Stimulated activated naive CD8-positive, alpha-beta T cell treated with anti-CD3 and anti-CD28 coated beads, Interleukin-15, Interleukin-2, amounts not matched to agents 100 U/mL and 50 U/mL, for 24 hours (primary cell): ENCODE measurements around the gene SIM2.

Source experiments
- ATAC-seq: fragments of 150-1000 bp; cut with Tn5 transposase; one replicate; pipeline ENCODE4 v1.10.0; 2021
- DNase-seq: peaks from one replicate; pipeline ENCODE4 v3.0.0; 2021

The SIM2 gene

DNA sequence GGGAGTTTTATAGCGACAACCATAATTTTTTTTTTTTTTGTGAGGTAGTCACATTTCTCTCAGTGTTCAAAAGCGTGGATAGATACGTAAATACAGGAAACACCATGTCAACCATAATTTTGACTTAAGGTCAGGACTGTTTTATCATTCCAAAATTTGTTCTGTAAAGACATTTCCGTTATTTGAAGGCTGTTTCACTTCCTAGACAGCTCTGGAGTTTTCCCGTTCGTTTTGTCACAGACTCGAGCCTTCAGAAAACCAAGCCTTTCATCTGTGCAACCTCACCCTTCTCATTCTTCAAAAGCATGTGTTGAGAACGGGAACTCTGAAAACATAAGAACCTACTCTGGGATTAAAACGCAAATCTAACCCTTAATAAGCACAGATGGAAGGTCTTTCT is 17.9 kb downstream of the SIM2 start:
- no peak for ATAC-seq
- no peak for DNase-seq

DNA sequence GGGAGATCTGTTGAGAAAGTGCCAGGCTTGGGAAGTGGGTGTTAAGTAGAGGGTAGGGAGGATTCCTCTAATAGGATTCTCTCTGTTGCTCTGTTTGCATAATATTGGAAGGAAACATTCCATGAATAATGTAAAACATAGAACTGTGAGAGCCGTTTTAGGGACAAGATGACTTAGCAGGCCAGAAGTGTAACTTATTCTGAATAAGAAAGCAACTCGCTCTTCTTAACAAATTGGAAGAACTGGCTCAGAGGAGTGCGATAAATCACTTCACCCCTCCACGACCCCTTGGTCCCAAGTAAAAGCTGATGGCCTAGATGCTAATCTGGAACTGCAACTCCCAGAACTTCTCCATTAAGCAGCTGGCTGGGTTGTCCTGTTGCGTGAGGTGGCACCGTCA is 19.1 kb downstream of the SIM2 start:
- ATAC-seq (no peak), DNase-seq (no peak)

GRCh38 chr21:36718951-36719501 is 20.1 kb downstream of the SIM2 start:
- ATAC-seq: no peak
- no peak for DNase-seq

DNA sequence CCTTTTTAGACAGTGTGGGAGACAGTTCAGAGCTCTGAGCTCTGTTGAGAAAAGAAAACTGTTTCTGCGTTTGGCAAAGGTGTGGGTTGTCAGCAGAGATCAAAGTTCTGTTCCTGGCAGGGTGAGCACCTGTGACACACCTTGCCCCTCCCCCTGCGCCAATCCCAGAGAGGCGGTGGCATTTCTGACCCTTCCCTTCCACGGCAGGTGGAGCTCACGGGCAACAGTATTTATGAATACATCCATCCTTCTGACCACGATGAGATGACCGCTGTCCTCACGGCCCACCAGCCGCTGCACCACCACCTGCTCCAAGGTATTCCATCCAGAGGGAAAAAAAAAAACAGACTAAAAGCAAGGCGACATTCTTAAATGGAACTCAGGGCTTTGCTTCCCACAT is 20.7 kb downstream of the SIM2 start:
- DNase-seq (no peak), ATAC-seq (no peak)

DNA sequence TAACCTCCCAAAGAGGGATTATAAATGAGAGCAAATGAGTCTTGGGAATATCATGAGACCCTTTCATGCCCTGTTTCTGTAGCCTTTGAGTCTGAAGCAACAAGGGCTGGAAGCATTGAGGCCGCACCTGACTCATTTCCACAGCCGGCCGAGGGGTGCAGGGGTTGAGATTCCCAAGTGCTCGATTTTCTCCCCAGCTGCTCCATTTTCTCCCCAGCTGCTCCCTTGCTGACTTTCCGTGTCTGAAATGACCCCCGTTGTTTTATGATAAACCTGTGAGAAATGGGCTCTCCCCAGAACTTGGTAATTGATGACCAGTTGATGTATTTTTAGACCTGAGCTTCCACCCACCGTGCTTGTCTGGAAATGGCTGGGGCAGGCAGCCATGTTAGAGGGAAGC is 22.9 kb downstream of the SIM2 start:
- DNase-seq: no peak
- no peak for ATAC-seq

DNA sequence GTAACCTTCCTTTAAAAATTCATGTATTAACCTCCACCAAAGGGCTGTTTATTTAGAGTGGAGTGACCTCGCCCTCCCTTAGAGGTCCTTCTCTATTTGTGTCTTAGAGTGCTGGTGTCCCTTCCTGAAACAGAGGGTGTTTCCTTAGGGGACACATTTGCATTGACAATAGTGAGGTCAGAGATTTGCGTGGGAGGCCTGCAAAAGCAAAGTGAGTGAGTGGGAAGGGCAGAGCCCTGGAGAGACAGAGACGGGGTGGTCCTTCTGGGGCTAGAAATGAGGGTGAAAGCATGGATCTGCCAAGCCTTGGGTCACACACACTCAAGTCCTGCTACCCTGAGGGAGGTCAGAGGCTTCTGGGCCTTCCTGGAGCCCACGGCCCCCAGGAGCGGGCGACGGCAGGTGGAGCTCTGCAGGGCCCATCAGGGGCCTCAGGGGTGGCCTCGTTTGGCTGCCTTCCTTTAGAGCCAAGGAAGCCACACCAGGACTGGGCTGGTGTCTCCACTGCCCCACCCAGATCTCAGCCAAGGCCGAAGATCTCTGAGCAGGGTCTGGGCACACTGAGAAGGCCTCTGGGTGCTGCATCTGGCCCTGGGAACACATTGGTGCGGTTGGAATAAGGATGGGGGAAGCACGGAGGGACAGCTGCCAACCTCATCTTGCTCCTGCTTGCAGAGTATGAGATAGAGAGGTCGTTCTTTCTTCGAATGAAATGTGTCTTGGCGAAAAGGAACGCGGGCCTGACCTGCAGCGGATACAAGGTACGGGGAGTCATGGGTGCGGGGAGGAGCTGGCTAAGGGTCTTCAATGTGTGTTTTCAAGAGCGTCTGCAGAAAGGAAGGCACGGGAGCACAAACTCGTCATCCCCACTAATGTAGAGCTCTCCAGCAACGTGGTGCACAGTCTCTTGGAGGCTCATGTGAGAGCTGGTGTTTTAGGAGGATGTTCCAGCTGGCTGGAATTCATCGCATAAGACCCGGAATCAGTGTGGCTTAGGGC is 23.8 kb downstream of the SIM2 start:
- ATAC-seq: no peak
- no peak for DNase-seq

GRCh38 chr21:36723371-36723881 is 24.5 kb downstream of the SIM2 start:
- no peak for DNase-seq
- ATAC-seq: no peak

DNA sequence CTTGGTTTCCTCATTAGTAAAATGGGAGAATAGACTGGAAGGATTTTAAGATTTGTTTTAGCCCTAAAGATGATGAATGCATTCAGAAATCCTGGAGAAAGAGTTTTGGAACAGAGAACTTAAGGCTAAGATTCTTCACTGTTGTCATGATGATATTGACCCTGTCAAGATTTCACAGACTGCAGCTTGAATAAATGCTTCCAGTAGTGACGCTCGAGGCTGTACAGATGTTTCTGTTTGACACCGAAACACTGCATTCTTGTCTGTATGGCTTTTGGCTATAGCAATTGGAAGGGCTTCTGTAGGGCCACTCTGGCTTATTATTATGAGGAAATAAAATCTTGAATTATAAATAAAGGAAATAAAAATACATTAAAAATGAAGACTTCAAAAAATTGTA is 25.7 kb downstream of the SIM2 start:
- DNase-seq (no peak), ATAC-seq (no peak)

DNA sequence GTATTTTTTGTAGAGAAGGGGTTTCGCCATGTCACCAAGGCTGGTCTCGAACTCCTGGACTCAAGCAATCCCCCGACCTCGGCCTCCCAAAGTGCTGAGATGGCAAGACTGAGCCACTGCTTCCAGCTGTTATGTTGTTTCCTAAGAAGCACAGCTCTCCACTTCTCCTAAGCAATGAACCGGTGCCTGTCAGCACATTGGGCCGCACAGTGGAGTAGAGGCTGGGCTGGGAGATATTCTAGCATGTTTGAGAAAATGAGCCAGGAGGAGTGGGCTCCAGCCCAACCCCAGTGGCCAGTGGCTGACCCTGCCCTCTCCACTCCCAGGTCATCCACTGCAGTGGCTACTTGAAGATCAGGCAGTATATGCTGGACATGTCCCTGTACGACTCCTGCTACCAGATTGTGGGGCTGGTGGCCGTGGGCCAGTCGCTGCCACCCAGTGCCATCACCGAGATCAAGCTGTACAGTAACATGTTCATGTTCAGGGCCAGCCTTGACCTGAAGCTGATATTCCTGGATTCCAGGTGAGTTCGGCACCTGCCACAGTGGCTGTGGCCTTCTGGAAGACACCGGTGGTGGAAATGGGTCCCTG is 27.0 kb downstream of the SIM2 start:
- ATAC-seq: no peak
- DNase-seq: no peak

DNA sequence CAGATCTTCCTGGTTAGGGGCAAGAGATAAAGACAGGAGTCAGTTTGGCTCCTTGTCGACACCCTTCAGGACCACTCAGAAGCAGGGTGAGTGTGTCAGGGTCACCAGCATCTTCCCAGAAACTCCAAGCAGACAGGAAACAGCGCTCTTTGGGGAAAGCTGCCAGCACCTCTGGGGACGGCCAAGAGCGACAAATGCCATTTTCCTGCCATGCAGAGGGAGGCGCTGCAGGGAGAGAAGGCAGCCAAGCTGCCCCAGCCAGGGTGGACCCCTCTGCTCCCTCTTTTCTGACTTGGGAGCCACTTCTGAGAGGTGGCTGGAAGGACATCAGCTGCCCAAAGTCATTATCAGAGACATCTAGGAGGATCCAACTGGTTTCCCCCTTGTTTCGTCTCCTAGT is 29.0 kb downstream of the SIM2 start:
- no peak for DNase-seq
- ATAC-seq: no peak

DNA sequence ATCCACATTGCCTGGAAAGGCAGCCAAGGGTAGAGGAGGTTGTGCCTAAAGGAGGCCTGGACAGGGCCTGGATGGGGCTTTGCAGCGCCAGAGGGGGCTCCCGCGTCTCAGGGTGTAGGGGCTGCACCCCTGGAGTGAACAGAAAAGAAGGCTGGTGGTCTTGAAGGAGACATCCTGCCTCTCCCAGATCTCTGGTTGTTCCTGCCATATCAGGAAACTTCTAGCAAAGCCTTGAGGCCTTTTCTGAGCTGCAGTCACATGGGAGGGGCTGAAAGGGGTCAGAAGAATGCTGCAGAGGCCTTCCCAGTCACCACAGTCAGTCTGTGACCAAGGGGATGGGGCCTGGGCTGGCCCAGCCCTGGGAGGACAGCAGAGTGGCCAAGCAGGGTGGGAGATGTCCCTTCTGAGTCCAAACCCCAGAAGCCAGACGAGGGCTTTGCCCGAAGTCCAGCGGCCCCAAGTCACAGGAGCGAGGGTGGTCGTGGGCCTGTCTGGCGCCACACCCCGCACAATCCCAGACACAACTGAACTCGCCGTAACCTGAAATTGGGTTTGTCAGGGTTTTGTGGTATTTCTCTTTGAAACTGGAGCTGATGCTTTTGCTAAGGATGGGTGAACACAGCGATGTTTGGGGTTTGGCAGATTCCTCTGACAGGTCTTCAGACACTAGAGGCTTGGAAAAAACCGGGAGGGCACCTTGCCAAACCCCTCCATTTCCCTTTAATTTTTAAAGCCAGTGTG is 29.6 kb downstream of the SIM2 start:
- DNase-seq (no peak), ATAC-seq (no peak)

DNA sequence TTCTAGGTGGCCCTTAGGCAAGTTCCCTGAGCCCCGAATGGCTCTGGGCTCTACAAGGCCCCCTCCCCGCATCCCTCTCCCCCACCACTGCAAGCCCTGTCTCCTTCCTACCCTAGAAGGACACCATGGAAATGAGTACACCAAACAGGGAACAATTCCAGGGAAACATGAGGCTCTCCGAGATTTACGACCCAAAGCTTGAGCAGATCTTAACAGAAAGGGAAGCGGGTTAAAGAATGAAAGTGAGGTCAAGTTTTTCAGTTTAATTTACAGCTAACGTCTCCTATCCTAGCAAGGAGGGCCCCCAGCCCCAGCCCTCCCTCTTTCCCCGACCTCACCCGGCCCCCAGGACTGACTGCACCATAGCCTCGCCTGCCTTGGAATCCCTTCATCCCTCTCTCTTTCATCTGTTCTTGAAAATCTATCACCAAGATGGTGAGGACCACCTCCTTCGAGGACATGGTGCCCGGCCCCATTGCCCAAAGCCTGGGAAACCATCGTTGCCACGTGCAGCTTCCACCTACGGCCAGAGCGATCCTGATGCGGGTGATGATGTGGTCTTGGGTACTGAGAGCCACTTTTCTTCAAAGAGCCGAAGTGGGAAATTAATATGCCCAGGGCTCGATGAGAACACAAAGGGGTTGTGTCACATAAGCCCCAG is 30.5 kb downstream of the SIM2 start:
- ATAC-seq (no peak), DNase-seq (no peak)

DNA sequence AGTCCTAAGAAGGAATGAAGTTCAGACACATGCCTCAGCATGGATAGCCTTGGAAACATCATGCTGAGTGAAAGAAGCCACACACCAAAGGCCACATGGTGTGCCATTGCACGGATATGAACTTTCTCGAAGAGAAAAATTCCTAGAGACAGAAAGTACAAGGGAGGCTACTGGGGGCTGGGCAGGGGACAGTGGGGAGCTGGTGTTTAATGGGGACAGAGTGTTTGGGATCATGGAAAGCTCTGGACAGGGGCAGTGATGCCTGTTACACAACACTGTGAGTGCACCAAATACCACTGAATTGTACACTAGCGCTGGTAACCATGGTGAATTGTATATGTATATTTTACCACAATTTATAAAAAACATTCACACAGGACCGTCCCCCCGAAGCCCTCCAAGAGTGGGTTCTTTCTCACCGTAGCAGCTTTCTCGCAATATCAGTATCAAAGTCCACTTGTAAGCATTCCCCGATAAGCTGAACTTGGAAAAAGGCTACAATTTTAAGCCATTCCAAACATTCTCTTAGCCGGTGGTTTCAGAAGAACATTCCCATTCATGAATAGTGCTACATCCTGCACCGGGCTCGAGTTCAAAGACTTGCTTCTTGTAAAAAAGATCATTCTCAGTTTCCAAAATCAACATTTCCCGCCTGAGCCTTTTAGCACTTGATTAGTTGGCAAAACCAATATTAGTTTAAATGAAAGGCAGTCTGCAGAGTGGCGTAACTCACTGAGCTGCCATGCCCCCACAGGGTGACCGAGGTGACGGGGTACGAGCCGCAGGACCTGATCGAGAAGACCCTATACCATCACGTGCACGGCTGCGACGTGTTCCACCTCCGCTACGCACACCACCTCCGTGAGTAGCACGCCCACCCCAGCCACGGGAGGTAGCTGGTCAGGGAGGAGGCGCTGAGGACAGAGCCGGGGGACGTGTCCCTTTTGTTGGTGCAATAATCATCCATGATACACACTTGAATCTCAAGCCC is 31.7 kb downstream of the SIM2 start:
- no peak for DNase-seq

DNA sequence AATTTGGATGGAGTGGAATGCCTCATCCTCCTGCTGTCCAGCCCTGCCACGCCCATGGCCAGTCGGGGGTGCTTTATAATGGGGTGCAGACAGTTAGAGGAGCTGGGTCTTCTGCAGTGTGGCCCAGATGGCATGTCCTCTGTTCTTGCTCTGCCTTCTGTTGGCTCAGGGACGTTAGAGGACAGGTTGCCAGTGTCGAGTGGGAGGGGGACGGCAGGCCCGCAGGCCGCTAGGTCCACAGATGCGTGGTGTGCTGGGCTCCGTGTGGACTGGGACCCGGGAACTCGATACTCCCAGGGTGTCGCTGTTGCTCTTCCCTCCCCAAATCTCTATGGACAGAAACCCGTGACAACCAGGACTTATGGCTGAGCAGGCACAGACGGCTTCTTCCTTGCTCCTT is 33.3 kb downstream of the SIM2 start:
- ATAC-seq (no peak), DNase-seq (no peak)

More for the DNA sequence above, 31.7 kb downstream of the SIM2 start:
- no peak for ATAC-seq

DNA sequence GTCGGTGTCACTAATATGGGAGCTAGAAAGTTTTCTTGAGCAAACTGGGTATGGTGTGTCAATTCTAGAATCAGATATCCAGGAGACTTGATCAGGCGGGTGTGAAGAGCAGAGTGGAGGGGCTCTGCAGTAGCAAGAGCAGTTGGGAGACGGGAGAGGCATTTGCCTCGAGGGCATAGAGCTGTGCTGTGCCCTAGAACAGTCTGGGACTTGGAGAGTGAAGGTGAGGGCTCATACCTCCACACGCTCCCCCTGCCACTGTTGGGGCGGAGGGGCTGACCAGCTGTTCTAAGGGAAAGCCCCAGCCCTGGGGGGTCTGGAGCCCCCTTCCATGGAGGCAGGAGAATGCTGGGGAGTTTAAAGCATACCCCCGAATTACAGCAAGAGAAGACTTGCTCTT is 33.8 kb downstream of the SIM2 start:
- ATAC-seq (no peak), DNase-seq (no peak)

DNA sequence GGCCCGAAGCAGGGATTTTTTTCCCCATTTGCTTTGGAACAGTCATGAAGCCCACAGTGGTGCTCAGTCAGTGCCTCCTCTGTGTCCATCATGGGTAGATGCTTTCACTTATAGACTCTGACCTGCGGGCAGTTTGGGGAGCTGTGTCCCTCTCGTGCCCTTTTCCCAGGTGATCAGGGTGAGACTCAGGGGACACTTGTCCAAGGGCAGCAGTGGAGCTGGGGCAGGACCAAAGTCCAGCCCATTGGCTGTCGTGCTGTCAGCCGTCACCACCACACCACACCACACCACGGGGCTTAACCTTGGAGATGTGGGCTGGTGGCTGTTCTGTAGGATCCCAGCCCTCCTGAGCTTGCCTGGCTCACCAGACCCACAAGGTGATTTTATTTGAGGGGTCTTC is 34.9 kb downstream of the SIM2 start:
- no peak for ATAC-seq
- no peak for DNase-seq

DNA sequence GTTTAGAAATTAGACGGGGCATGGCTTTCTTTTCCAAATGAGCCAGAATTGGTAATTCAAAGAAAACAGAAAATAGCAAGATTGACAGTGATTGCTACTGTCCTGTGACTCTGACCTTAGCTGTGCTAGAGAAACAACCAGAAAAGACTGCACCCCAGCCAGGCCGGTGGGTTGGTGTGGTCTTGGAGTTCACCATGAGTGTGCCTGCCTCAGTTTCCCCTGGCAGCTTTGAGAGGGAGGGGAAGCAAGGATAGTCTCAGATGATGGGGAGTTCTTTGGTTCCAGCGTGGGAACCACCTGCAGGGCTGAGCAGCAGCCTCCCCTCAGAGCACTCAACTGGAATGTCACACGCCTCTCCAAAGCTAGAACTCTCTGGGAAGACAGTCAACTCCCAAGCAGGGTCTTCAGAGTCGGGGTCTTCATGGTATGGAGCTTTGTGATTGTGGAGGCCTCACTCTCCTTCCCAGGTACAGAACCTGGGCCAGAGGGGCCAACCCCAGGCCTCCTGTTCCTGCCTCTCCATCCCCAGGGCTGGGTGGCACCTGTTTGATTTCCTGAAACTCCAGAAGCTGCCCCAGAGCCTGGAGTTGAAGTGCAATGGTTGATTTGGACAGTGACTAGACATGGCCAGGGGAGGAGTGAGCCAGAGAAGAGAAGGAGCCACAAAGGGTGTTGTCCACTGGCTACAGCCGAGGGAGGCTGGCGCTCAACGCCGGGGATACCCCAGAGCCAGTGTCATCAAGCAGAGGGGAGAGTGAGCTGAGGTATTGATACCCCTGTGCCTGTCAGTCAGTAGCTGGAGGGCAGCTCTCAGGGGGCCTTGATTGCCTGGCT is 35.7 kb downstream of the SIM2 start:
- DNase-seq (no peak), ATAC-seq (no peak)

GRCh38 chr21:36735201-36735515 is 36.2 kb downstream of the SIM2 start:
- no peak for ATAC-seq
- DNase-seq: no peak

GRCh38 chr21:36735724-36736320 is 36.9 kb downstream of the SIM2 start:
- DNase-seq (no peak), ATAC-seq (no peak)
